Prostate gland (tissue), 2 donors: ENCODE data around the gene LAMA2. TPM values are rescaled to one million over a fixed set of nuclear protein-coding genes. Genes with fewer than 3 reads are reported as not detected.

Experiments used
- DNase-seq: peaks from one replicate; pipeline ENCODE4 v3.0.0-alpha.2; 2019; ENCODE audit warnings: low spot score
- H3K27ac ChIP-seq, 2 donors: fragments of 200-600 bp; sonication (generic); 2 replicates each; pipeline ENCODE4 v1.5.1; 2017 to 2019
- H3K27me3 ChIP-seq: fragments of 200-600 bp; sonication (generic); replicated peaks from 2 replicates; pipeline ENCODE4 v1.5.1; 2019; ENCODE audit not compliant: insufficient read depth
- H3K36me3 ChIP-seq, 2 donors: fragments of 200-600 bp; sonication (generic); 1 replicate in 1 of 2; 2 replicates in 1 of 2; pipeline versions ENCODE4 v1.5.1 to v1.8.1; 2017 to 2019
- H3K4me1 ChIP-seq: fragments of 200-600 bp; sonication (generic); replicated peaks from 2 replicates; pipeline ENCODE4 v1.5.1; 2019
- H3K4me3 ChIP-seq, 2 donors: fragments of 200-600 bp; sonication (generic); 2 replicates each; pipeline ENCODE4 v1.5.1; 2017 to 2019
- H3K9me3 ChIP-seq: fragments of 200-600 bp; sonication (generic); 2 replicates; pipeline ENCODE4 v1.5.1; 2017
- CTCF ChIP-seq, 4 experiments: fragments of 200-600 bp in 2 of 4; fragments of 450-650 bp in 2 of 4; sonication (generic) in 2 of 4; IDR thresholded peaks; 1 replicate in 3 of 4; 2 replicates in 1 of 4; pipeline ENCODE4 v1.5.1; 2016 to 2019; ENCODE audit warnings: antibody characterized with exemption in 4 of 4, mild to moderate bottlenecking in 2 of 4, moderate library complexity in 2 of 4
- POLR2A ChIP-seq: fragments of 450-650 bp; IDR thresholded peaks from one replicate; pipeline ENCODE4 v1.6.1; 2016; ENCODE audit warnings: antibody characterized with exemption, mild to moderate bottlenecking
- POLR2AphosphoS5 ChIP-seq: sonication (generic); formaldehyde crosslinking; IDR thresholded peaks from one replicate; pipeline ENCODE4 v1.6.1; 2017; ENCODE audit warnings: antibody characterized with exemption
- WGBS: methylation state at CpG from one replicate; pipeline ENCODE4 v1.1.5; 2018; 5-methylcytosine and 5-hydroxymethylcytosine counted together
- intact Hi-C: fragments of 100-400 bp; cut with DNase I; formaldehyde crosslinking; loops from one replicate; pipeline ENCODE4 v1.14.2; 2022
- total RNA-seq, 2 donors: library from RNA; depleted of rRNA; stranded (reverse); fragments of >200 nt; gene quantifications; one replicate each; pipeline ENCODE4 v1.1.0, GENCODE V29; 2016

Gene LAMA2
- total RNA-seq, 2 donors from 2014 or later = 10.1 to 89.1 TPM

- Histone ChIP-seq H3K27me3 (no peaks in the 10 kb centered on the region), H3K4me3 (no peak overlapping the region), H3K4me1 (no peaks in the 10 kb centered on the region), H3K27ac (no peak overlapping the region), H3K9me3 (no peaks in the 10 kb centered on the region), H3K36me3 (no peaks in the 10 kb centered on the region)
- no peak for TF ChIP-seq POLR2AphosphoS5
- TF ChIP-seq CTCF (IDR thresholded peaks at IDR 0.05) = no peak
- TF ChIP-seq POLR2A = no peak
- intact Hi-C loops = no loop called here
- DNase-seq = no peak
These were observed 611.6 kb downstream of the LAMA2 start for GRCh38 chr6:129494586-129494985.

- H3K4me1 ChIP-seq = no peaks in the 10 kb centered on the region
- WGBS = 87% methylated on average over 2 of the region's 2 CpGs
- intact Hi-C loops = no loop called here
These were observed 612.7 kb downstream of the LAMA2 start for GRCh38 chr6:129495652-129496051.

GRCh38 chr6:129497481-129498441 is 614.8 kb downstream of the LAMA2 start:
- TF ChIP-seq POLR2A = no peak
- TF ChIP-seq POLR2AphosphoS5 = no peak
- no peak for TF ChIP-seq CTCF (IDR thresholded peaks at IDR 0.05)
- Histone ChIP-seq H3K4me1 (no peaks in the 10 kb centered on the region), H3K27ac (peak overlapping the region in 1 of 2 donors; percentile 7), H3K9me3 (no peaks in the 10 kb centered on the region), H3K4me3 (no peak overlapping the region), H3K36me3 (no peaks in the 10 kb centered on the region), H3K27me3 (no peaks in the 10 kb centered on the region)
- WGBS = 36% methylated on average over 6 of the region's 6 CpGs
- DNase-seq = no peak
- intact Hi-C loops = loop anchor here (2.0 kb wide), 1 partner anchor 77 kb away; no protein-coding TSS in a partner anchor

More at GRCh38 chr6:129495652-129496051, 612.7 kb downstream of the LAMA2 start:
- Histone ChIP-seq H3K27ac (no peak overlapping the region), H3K4me3 (no peak overlapping the region), H3K9me3 (no peaks in the 10 kb centered on the region), H3K36me3 (no peaks in the 10 kb centered on the region), H3K27me3 (no peaks in the 10 kb centered on the region)
- DNase-seq = no peak
- TF ChIP-seq CTCF (IDR thresholded peaks at IDR 0.05) (no peak), POLR2AphosphoS5 (no peak), POLR2A (no peak)

GRCh38 chr6:129498541-129498940 is 615.6 kb downstream of the LAMA2 start:
- Histone ChIP-seq H3K9me3 (no peaks in the 10 kb centered on the region), H3K36me3 (no peaks in the 10 kb centered on the region), H3K27ac (peak overlapping the region in 1 of 2 donors; percentile 15), H3K27me3 (no peaks in the 10 kb centered on the region), H3K4me3 (no peak overlapping the region), H3K4me1 (no peaks in the 10 kb centered on the region)
- DNase-seq = no peak
- TF ChIP-seq CTCF (IDR thresholded peaks at IDR 0.05) = no peak
- intact Hi-C loops = loop anchor here (2.0 kb wide), 1 partner anchor 76 kb away; no protein-coding TSS in a partner anchor
- 20% methylated on average over 2 of the region's 2 CpGs for WGBS
